WERI-Rb-1 (cell line): Measurements from ENCODE around the gene ARL5C.
"Not testable (repeated sequence)": the region's sequence is repeated elsewhere in the genome, so short reads cannot be mapped to it uniquely, and the experiment has no call there.

Source experiments
- DNase-seq: peaks from one replicate; pipeline ENCODE4 v3.0.0-alpha.2; 2020
- H3K27ac ChIP-seq: fragments of 250-450 bp; sonication (Bioruptor Pico); 2 replicates; pipeline ENCODE4 v1.5.1; 2020; ENCODE audit warnings: mild to moderate bottlenecking, moderate library complexity
- H3K27me3 ChIP-seq: fragments of 250-450 bp; sonication (Bioruptor Pico); 2 replicates; pipeline ENCODE4 v1.5.1; 2021; ENCODE audit warnings: mild to moderate bottlenecking, low read depth, moderate library complexity; ENCODE audit not compliant: insufficient read depth, severe bottlenecking
- H3K36me3 ChIP-seq: fragments of 250-450 bp; sonication (Bioruptor Pico); 2 replicates; pipeline ENCODE4 v1.5.1; 2020; ENCODE audit warnings: mild to moderate bottlenecking, moderate library complexity
- H3K4me3 ChIP-seq: 2 replicates; pipeline ENCODE4 v1.5.1; 2011; ENCODE audit warnings: low read depth, mild to moderate bottlenecking, control low read depth, low read length
- H3K9me3 ChIP-seq: fragments of 250-450 bp; sonication (Bioruptor Pico); 2 replicates; pipeline ENCODE4 v1.5.1; 2021; ENCODE audit warnings: mild to moderate bottlenecking, moderate library complexity; ENCODE audit not compliant: severe bottlenecking
- CTCF ChIP-seq: IDR thresholded peaks from 2 replicates; pipeline ENCODE4 v1.5.1; 2011; ENCODE audit warnings: low read depth, mild to moderate bottlenecking, control low read depth, inconsistent platforms, low read length

The ARL5C gene

GRCh38 chr17:39170109-39170508 is 4.1 kb upstream of the ARL5C start:
- no peak for DNase-seq
- Histone ChIP-seq H3K27ac (no peak overlapping the region), H3K9me3 (peaks cover 4% of the 10 kb centered on the region), H3K27me3 (no peaks in the 10 kb centered on the region), H3K36me3 (peaks cover under 1% of the 10 kb centered on the region), H3K4me3 (no peak overlapping the region)
- TF ChIP-seq CTCF: no peak

DNA sequence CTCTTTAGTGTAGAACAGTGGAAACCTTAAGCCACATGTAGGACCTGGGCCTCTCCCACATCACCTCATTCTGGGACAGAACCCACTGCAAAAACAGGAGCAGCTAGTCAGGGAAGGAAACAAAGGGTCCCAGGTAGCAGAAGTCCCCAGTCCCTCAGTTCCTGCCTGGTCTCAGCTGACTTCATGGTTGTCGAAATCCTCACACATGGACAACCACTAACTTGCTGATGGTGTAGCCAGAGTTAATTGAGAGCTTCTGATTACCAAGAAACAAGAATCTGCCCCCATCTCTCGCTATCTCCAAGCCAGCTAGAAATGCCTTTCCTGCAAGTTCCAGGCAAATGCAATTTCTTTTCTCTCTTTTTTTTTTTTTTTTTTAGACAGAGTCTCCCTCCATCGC is 3.6 kb upstream of the ARL5C start:
- Histone ChIP-seq H3K27ac (no peak overlapping the region), H3K27me3 (no peaks in the 10 kb centered on the region), H3K36me3 (no peaks in the 10 kb centered on the region), H3K9me3 (peaks cover 4% of the 10 kb centered on the region), H3K4me3 (no peak overlapping the region)
- TF ChIP-seq CTCF: no peak
- no peak for DNase-seq

- H3K36me3 ChIP-seq: no peaks in the 10 kb centered on the region
- TF ChIP-seq CTCF: no peak
Measured at GRCh38 chr17:39169101-39169500, 3.1 kb upstream of the ARL5C start.

GRCh38 chr17:39168503-39168902 is 2.5 kb upstream of the ARL5C start:
- H3K27ac ChIP-seq: peak overlapping the region; percentile 83
- H3K36me3 ChIP-seq, H3K4me3 ChIP-seq, H3K9me3 ChIP-seq, H3K27me3 ChIP-seq, DNase-seq: not testable (repeated sequence)

More at GRCh38 chr17:39169101-39169500, 3.1 kb upstream of the ARL5C start:
- DNase-seq: no peak
- peaks cover 4% of the 10 kb centered on the region for H3K9me3 ChIP-seq
- no peaks in the 10 kb centered on the region for H3K27me3 ChIP-seq
- H3K27ac ChIP-seq: no peak overlapping the region
- H3K4me3 ChIP-seq: no peak overlapping the region

DNA sequence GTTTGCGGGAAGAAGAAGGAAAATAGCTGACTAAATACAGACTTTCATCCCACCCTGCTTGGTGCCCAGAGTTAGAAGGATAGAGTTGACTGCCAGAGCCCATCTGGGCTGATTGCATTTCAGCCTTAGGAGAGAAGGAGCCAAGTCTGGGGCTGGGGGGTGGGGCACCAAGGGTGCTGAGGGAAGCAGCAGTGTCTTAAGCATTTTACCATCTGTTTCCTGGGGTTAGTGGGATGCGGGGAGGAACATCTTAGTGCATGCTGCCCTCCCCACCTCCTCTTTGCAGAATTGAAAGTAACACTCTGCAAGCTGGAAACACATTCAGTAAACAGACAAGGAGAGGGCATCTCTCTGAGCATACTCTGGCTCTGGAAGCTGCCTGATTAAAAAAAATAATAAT is 1.5 kb upstream of the ARL5C start:
- H3K27ac ChIP-seq: peak overlapping the region; percentile 83
- TF ChIP-seq CTCF: no peak
- peak overlapping the region; percentile 13 for H3K4me3 ChIP-seq

GRCh38 chr17:39166437-39167335 is 725 bp upstream of the ARL5C start:
- Histone ChIP-seq H3K27ac (peak overlapping the region; percentile 83), H3K36me3 (no peaks in the 10 kb centered on the region), H3K4me3 (peak overlapping the region; percentile 13), H3K9me3 (peaks cover 4% of the 10 kb centered on the region), H3K27me3 (no peaks in the 10 kb centered on the region)
- no peak for TF ChIP-seq CTCF
- peak; percentile 47 for DNase-seq

More for the DNA sequence above, 1.5 kb upstream of the ARL5C start:
- Histone ChIP-seq H3K27me3 (no peaks in the 10 kb centered on the region), H3K9me3 (peaks cover 4% of the 10 kb centered on the region), H3K36me3 (no peaks in the 10 kb centered on the region)
- DNase-seq: peak; percentile 89
